Measurements from ENCODE around the gene TMPRSS7.

Gene TMPRSS7

DNA sequence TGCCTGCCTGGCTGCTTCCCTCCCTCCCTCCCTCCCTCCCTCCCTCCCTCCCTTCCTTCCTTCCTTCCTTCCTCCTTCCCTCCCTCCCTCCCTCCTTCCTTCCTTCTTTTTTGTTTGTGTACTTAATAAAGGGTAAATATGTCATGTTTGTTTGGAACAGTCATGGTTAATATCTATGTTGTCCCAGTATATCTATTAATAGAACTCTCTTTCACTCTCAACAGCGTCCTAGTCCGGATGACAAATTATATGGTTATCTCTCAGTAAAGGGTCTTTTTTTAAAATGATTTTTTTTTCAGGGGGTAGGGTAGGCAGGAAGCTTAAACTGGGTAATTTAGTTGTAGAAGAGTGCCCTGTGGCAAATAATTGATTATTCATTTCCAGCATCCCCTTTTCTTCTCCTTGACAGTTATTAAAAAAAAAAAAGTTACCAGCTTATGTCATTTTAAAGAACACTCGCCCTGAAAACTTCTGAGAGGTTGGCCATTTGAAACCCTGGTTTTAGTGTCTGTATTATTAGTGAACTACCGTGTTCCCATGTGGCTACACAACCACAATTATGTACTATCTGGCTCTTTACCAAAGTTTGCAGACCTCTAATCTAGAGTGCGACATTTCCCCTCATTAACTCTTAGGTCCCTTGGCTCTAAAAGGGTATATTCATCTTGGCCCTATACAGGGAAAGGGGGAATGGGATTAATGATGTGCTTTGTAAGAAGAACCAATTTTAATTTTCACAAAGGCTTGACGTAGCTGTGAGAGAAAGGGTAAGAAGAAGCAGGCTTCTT is 22.1 kb upstream of the TMPRSS7 start:
- Histone ChIP-seq H3K4me3 (ENCODE audit: insufficient read depth, low read depth, low read length) (no peak overlapping the region), H3K9me3 (ENCODE audit: control insufficient read depth, low read length) (no peaks in the 10 kb centered on the region), H3K27me3 (ENCODE audit: control insufficient read depth, insufficient read depth, low read length, poor library complexity, severe bottlenecking) (no peaks in the 10 kb centered on the region), H3K27ac (ENCODE audit: insufficient read depth, low read depth, low read length, poor library complexity, severe bottlenecking) (peak overlapping the region; percentile 38), H3K4me1 (ENCODE audit: control insufficient read depth, insufficient read depth, low read length) (peaks cover 10% of the 10 kb centered on the region), H3K36me3 (ENCODE audit: control insufficient read depth, insufficient read depth, low read length) (peaks cover 30% of the 10 kb centered on the region)
- 99 to 100% methylated on average over 5 to 6 of the region's 6 CpGs for WGBS, 2 experiments

DNA sequence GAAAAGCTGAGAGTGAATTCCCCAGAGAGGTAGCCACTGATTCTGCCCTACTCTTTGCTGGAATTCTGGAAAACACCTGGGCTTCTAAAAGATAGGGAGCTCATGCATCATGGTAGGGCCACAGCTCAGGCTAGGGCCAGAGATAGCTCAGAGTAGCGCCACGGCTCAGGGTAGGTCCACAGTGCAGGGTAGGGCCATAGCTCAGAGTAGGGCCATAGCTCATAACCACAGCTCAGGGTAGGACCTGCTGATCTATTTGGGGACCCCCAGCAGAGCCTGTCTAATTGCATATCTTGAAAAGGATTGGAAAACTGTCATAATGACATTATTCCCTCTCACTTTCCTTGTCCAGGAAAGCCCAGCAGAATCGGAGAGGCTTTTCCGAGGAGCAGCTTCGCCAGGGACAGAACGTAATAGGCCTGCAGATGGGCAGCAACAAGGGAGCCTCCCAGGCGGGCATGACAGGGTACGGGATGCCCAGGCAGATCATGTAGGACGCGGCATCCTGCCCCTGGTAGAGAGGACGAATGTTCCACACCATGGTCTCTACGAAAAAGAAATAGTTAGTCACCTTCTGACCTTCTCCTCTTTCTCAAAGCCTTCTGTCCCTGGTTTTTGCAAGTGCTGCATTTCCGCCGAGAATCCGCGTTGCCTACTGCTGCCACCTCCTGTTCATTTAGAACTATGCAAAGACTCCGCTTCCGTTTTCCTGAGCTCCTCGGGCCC is 21.3 kb upstream of the TMPRSS7 start:
- peaks cover 8% of the 10 kb centered on the region for H3K4me1 ChIP-seq (ENCODE audit: control insufficient read depth, insufficient read depth, low read length)
- peaks cover 25% of the 10 kb centered on the region for H3K36me3 ChIP-seq (ENCODE audit: control insufficient read depth, insufficient read depth, low read length)
- H3K27ac ChIP-seq (ENCODE audit: insufficient read depth, low read depth, low read length, poor library complexity, severe bottlenecking): peak overlapping the region; percentile 38
- H3K4me3 ChIP-seq (ENCODE audit: insufficient read depth, low read depth, low read length): no peak overlapping the region
- H3K9me3 ChIP-seq (ENCODE audit: control insufficient read depth, low read length): no peaks in the 10 kb centered on the region
- 50 to 56% methylated on average over 16 to 18 of the region's 19 CpGs for WGBS, 2 experiments
- H3K27me3 ChIP-seq (ENCODE audit: control insufficient read depth, insufficient read depth, low read length, poor library complexity, severe bottlenecking): no peaks in the 10 kb centered on the region

DNA sequence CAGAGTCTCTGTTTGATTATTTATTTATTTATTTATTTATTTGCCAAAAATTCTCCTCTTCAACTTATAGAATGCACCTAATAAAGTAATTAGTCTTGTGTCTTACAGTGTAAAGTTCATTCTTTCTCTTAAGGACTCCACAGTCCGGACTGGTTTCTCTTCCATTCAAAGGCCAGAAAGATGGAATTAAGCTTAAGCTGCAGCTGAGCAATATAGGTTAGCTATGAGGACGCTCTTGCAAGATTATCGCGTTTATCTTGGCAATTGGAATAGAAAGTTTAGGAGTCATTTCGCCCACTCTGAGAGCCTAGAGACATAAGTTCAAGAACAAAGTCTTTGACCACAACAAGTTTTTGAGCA is 20.8 kb upstream of the TMPRSS7 start:
- WGBS, 2 experiments: 87 to 90% methylated on average over 5 of the region's 5 CpGs
- H3K27ac ChIP-seq (ENCODE audit: insufficient read depth, low read depth, low read length, poor library complexity, severe bottlenecking): no peak overlapping the region
- peaks cover 20% of the 10 kb centered on the region for H3K36me3 ChIP-seq (ENCODE audit: control insufficient read depth, insufficient read depth, low read length)
- H3K9me3 ChIP-seq (ENCODE audit: control insufficient read depth, low read length): no peaks in the 10 kb centered on the region
- H3K4me1 ChIP-seq (ENCODE audit: control insufficient read depth, insufficient read depth, low read length): peaks cover 8% of the 10 kb centered on the region
- H3K4me3 ChIP-seq (ENCODE audit: insufficient read depth, low read depth, low read length): no peak overlapping the region
- no peaks in the 10 kb centered on the region for H3K27me3 ChIP-seq (ENCODE audit: control insufficient read depth, insufficient read depth, low read length, poor library complexity, severe bottlenecking)

DNA sequence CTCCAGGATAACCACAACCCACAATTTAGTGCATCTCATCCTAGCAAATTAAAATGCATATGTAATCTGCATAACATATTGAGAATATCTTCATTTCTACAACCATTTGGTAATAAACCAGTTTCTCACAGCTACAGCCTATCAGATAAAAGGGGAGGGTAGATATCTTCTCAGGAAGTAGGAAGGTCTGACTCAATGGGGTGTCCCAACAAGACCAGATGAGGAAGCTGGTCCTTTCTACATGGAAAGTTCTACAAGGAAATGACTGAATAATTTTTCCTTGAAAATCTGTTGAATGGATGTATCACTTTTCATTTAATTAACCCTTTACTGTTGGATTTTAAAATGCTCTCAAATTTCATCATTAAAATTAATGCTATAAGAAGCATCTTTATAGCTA is 17.4 kb upstream of the TMPRSS7 start:
- H3K27me3 ChIP-seq (ENCODE audit: control insufficient read depth, insufficient read depth, low read length, poor library complexity, severe bottlenecking): no peaks in the 10 kb centered on the region
- H3K4me1 ChIP-seq (ENCODE audit: control insufficient read depth, insufficient read depth, low read length): peaks cover 21% of the 10 kb centered on the region
- H3K27ac ChIP-seq (ENCODE audit: insufficient read depth, low read depth, low read length, poor library complexity, severe bottlenecking): no peak overlapping the region
- H3K9me3 ChIP-seq (ENCODE audit: control insufficient read depth, low read length): no peaks in the 10 kb centered on the region
- H3K36me3 ChIP-seq (ENCODE audit: control insufficient read depth, insufficient read depth, low read length): peaks cover 4% of the 10 kb centered on the region
- no peak overlapping the region for H3K4me3 ChIP-seq (ENCODE audit: insufficient read depth, low read depth, low read length)

DNA sequence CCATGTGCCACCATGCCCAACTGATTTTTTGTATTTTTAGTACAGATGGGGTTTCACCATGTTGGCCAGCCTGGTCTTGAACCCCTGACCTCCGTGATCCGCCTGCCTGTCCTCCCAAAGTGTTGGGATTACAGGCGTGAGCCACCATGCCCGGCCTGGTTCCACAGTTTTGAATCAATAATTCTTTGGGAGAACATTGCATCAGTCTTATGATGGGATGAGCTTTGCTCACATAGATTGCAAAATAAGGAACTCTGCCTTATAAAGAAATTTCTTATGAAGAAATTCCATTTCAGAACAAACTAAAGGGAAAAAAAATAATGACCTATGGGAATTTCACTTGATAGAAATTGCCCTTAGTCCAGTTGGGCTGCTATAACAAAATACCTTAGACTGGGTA is 15.8 kb upstream of the TMPRSS7 start:
- peaks cover 4% of the 10 kb centered on the region for H3K36me3 ChIP-seq (ENCODE audit: control insufficient read depth, insufficient read depth, low read length)
- no peaks in the 10 kb centered on the region for H3K27me3 ChIP-seq (ENCODE audit: control insufficient read depth, insufficient read depth, low read length, poor library complexity, severe bottlenecking)
- H3K9me3 ChIP-seq (ENCODE audit: control insufficient read depth, low read length): no peaks in the 10 kb centered on the region
- H3K4me1 ChIP-seq (ENCODE audit: control insufficient read depth, insufficient read depth, low read length): peaks cover 21% of the 10 kb centered on the region
- H3K27ac ChIP-seq (ENCODE audit: insufficient read depth, low read depth, low read length, poor library complexity, severe bottlenecking): no peak overlapping the region
- WGBS, 2 experiments: 93 to 94% methylated on average over 4 of the region's 4 CpGs
- H3K4me3 ChIP-seq (ENCODE audit: insufficient read depth, low read depth, low read length): no peak overlapping the region

DNA sequence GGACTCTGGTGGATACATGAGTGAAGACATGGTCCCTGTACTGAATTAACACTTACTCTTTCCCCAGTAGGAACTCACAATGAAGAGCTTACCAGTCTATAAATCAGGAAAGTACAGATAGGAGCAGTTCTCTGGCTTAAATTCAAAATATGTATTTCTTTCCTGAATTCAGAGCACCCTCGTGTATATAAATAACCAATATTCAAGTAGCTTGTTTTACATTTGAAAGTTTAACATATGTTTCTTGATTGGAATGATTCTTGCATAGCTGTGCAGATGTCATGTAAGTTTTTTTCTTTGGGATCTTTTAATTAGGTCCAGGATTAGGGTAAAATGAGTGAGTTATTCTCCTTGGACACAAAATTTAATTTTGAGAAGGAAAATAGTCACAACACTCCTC is 14.8 kb upstream of the TMPRSS7 start:
- no peaks in the 10 kb centered on the region for H3K27me3 ChIP-seq (ENCODE audit: control insufficient read depth, insufficient read depth, low read length, poor library complexity, severe bottlenecking)
- no peaks in the 10 kb centered on the region for H3K9me3 ChIP-seq (ENCODE audit: control insufficient read depth, low read length)
- H3K27ac ChIP-seq (ENCODE audit: insufficient read depth, low read depth, low read length, poor library complexity, severe bottlenecking): no peak overlapping the region
- WGBS, 2 experiments: 82 to 100% methylated on average over 1 of the region's 1 CpG
- peaks cover 21% of the 10 kb centered on the region for H3K4me1 ChIP-seq (ENCODE audit: control insufficient read depth, insufficient read depth, low read length)
- H3K4me3 ChIP-seq (ENCODE audit: insufficient read depth, low read depth, low read length): no peak overlapping the region
- H3K36me3 ChIP-seq (ENCODE audit: control insufficient read depth, insufficient read depth, low read length): no peaks in the 10 kb centered on the region

DNA sequence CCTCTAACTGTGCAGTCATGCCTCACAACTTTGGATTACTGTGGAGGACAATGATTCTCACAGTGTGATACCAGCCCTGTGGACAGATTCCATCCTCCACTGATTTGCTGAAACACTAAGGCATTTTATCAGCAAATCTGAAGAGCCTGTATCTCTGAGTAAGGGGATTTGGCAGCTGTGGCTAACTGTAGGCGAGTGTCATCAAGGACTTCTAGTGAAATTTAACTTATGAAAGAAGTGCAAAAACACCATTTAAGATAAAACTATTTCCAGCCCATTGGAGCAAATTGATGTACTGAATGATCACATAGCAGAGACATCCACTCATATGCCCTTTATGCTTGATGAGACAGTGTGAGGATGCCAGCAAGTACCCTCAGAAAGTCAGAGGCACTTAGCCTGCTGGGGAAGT is 13.9 kb upstream of the TMPRSS7 start:
- 73% methylated on average over 1 of the region's 1 CpG; no CpG with 5 or more reads in 1 of the 2 experiments for WGBS, 2 experiments
- Histone ChIP-seq H3K27ac (ENCODE audit: insufficient read depth, low read depth, low read length, poor library complexity, severe bottlenecking) (peak overlapping the region; percentile 67), H3K36me3 (ENCODE audit: control insufficient read depth, insufficient read depth, low read length) (no peaks in the 10 kb centered on the region), H3K27me3 (ENCODE audit: control insufficient read depth, insufficient read depth, low read length, poor library complexity, severe bottlenecking) (no peaks in the 10 kb centered on the region), H3K4me1 (ENCODE audit: control insufficient read depth, insufficient read depth, low read length) (peaks cover 21% of the 10 kb centered on the region), H3K4me3 (ENCODE audit: insufficient read depth, low read depth, low read length) (no peak overlapping the region), H3K9me3 (ENCODE audit: control insufficient read depth, low read length) (no peaks in the 10 kb centered on the region)

DNA sequence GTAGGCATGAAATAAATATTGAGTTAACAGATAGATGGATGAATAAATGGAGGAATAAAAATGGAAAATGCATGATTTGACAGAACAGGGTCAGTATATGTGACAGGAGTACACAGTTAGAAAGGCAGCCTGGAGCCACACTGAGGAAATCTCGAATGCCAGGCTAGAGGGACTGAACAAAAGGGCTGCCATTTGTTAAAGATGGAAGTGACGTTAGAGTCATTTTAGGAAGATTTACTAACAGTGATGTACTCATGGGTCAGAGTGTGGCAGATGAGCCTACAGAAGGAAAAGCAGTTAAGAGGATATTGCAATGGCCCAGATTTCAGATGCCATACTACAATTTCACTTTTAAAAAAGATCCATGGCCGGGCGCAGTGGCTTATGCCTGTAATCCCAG is 7.4 kb upstream of the TMPRSS7 start:
- H3K36me3 ChIP-seq (ENCODE audit: control insufficient read depth, insufficient read depth, low read length): no peaks in the 10 kb centered on the region
- 90% methylated on average over 4 of the region's 4 CpGs for WGBS, 2 experiments
- no peak overlapping the region for H3K27ac ChIP-seq (ENCODE audit: insufficient read depth, low read depth, low read length, poor library complexity, severe bottlenecking)
- no peaks in the 10 kb centered on the region for H3K9me3 ChIP-seq (ENCODE audit: control insufficient read depth, low read length)
- H3K4me1 ChIP-seq (ENCODE audit: control insufficient read depth, insufficient read depth, low read length): no peaks in the 10 kb centered on the region
- H3K4me3 ChIP-seq (ENCODE audit: insufficient read depth, low read depth, low read length): no peak overlapping the region
- H3K27me3 ChIP-seq (ENCODE audit: control insufficient read depth, insufficient read depth, low read length, poor library complexity, severe bottlenecking): no peaks in the 10 kb centered on the region

DNA sequence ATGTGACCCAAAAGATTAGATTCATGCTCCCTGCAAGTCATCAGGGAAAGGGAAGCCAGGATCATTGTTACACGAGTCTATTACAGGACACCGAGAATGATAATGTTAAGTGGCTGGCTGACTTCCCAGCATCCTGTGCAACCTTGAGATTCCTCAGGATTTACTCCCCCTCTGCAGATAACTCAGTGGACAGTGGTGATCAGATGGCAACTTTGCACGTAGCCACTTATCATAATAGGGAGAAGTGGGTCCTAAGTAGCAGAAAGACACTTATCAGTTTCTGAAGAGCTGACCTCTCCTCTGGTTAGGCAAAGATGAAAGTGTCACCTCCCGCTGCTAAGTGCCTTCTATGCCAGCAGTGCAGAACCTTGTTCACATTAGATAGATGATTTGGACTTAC is 6.7 kb upstream of the TMPRSS7 start:
- 94 to 95% methylated on average over 4 of the region's 4 CpGs for WGBS, 2 experiments
- Histone ChIP-seq H3K4me1 (ENCODE audit: control insufficient read depth, insufficient read depth, low read length) (no peaks in the 10 kb centered on the region), H3K27me3 (ENCODE audit: control insufficient read depth, insufficient read depth, low read length, poor library complexity, severe bottlenecking) (no peaks in the 10 kb centered on the region), H3K27ac (ENCODE audit: insufficient read depth, low read depth, low read length, poor library complexity, severe bottlenecking) (no peak overlapping the region), H3K4me3 (ENCODE audit: insufficient read depth, low read depth, low read length) (no peak overlapping the region), H3K36me3 (ENCODE audit: control insufficient read depth, insufficient read depth, low read length) (no peaks in the 10 kb centered on the region), H3K9me3 (ENCODE audit: control insufficient read depth, low read length) (no peaks in the 10 kb centered on the region)

DNA sequence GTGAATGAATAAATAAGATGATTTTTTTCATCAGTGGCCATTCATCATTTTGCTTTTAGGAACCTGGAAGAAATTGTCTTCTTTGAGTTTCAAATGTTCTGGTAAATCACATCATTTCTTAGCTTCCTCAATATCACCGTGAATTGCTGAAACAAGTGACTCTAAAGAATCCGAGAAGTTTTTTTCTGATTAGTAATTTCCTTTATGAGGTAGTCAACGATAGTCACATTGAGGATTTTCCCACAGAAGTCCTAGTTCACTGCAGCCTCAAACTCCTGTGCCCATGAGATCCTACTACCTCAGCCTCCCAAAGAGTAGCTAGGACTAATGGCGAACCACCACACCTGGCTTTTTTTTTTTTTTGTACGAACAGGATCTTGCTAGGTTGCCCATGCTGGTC is 3.6 kb upstream of the TMPRSS7 start:
- WGBS, 2 experiments: 94 to 97% methylated on average over 5 of the region's 5 CpGs
- H3K9me3 ChIP-seq (ENCODE audit: control insufficient read depth, low read length): no peaks in the 10 kb centered on the region
- no peaks in the 10 kb centered on the region for H3K36me3 ChIP-seq (ENCODE audit: control insufficient read depth, insufficient read depth, low read length)
- H3K4me1 ChIP-seq (ENCODE audit: control insufficient read depth, insufficient read depth, low read length): no peaks in the 10 kb centered on the region
- H3K4me3 ChIP-seq (ENCODE audit: insufficient read depth, low read depth, low read length): no peak overlapping the region
- no peak overlapping the region for H3K27ac ChIP-seq (ENCODE audit: insufficient read depth, low read depth, low read length, poor library complexity, severe bottlenecking)
- H3K27me3 ChIP-seq (ENCODE audit: control insufficient read depth, insufficient read depth, low read length, poor library complexity, severe bottlenecking): no peaks in the 10 kb centered on the region

Data from ectodermal cell (in vitro differentiated cells).